MCF 10A (cell line): ENCODE measurements around the gene TSC22D3. TPM values are rescaled to one million over a fixed set of nuclear protein-coding genes. Genes with fewer than 3 reads are reported as not detected.

Experiments
- BruUV-seq: library from RNA; stranded (reverse); fragments of 400-500 nt; replicated peaks from 2 replicates; lab custom pipeline; 2021; lab: Mats Ljungman, UMichigan
- CTCF ChIA-PET: fragments of 300-600 bp; sonication (Branson Sonifier 250); formaldehyde crosslinking; extraction: SDS; loops from one replicate; lab custom pipeline; 2021; ENCODE audit warnings: antibody characterized with exemption, inconsistent platforms; lab: Yijun Ruan, JAX
- POLR2A ChIA-PET: fragments of 300-600, 350-650 bp; sonication (Branson Sonifier 250); formaldehyde crosslinking; extraction: SDS; loops from one replicate; lab custom pipeline; 2020; ENCODE audit warnings: antibody characterized with exemption, inconsistent platforms; lab: Yijun Ruan, JAX
- DNase-seq: peaks from one replicate; pipeline ENCODE4 v3.0.0-alpha.2; 2018; ENCODE audit not compliant: unreplicated experiment
- H3K27ac Mint-ChIP-seq: one replicate; pipeline ENCODE4 v1.8.0; 2022; ENCODE audit warnings: mild to moderate bottlenecking, low read depth, mixed read lengths; ENCODE audit not compliant: unreplicated experiment
- H3K27me3 Mint-ChIP-seq: one replicate; pipeline ENCODE4 v1.8.0; 2022; ENCODE audit warnings: mixed read lengths; ENCODE audit not compliant: insufficient read depth, unreplicated experiment
- H3K36me3 Mint-ChIP-seq: one replicate; pipeline ENCODE4 v1.8.0; 2022; ENCODE audit warnings: mild to moderate bottlenecking, moderate library complexity, mixed read lengths; ENCODE audit not compliant: insufficient read depth, unreplicated experiment
- H3K4me1 Mint-ChIP-seq: one replicate; pipeline ENCODE4 v1.8.0; 2022; ENCODE audit warnings: mixed read lengths; ENCODE audit not compliant: insufficient read depth, unreplicated experiment
- H3K4me3 Mint-ChIP-seq: one replicate; pipeline ENCODE4 v1.8.0; 2022; ENCODE audit warnings: mild to moderate bottlenecking, moderate library complexity, mixed read lengths; ENCODE audit not compliant: unreplicated experiment
- H3K9me3 Mint-ChIP-seq: one replicate; pipeline ENCODE4 v1.8.0; 2022; ENCODE audit warnings: mixed read lengths; ENCODE audit not compliant: unreplicated experiment
- CTCF ChIP-seq: fragments of 200-600 bp; IDR thresholded peaks from one replicate; pipeline ENCODE4 v1.8.0; 2022; ENCODE audit warnings: antibody characterized with exemption, mild to moderate bottlenecking; ENCODE audit not compliant: unreplicated experiment
- intact Hi-C: fragments of 100-400 bp; cut with micrococcal nuclease; formaldehyde crosslinking; loops from 2 replicates; pipeline ENCODE4 v1.14.1; 2022
- total RNA-seq: library from RNA; stranded (reverse); gene quantifications from 2 replicates; pipeline ENCODE4 v1.2.3, GENCODE V29; 2022

The TSC22D3 gene
- total RNA-seq, 1 experiment from 2014 or later, result 124 TPM

DNA sequence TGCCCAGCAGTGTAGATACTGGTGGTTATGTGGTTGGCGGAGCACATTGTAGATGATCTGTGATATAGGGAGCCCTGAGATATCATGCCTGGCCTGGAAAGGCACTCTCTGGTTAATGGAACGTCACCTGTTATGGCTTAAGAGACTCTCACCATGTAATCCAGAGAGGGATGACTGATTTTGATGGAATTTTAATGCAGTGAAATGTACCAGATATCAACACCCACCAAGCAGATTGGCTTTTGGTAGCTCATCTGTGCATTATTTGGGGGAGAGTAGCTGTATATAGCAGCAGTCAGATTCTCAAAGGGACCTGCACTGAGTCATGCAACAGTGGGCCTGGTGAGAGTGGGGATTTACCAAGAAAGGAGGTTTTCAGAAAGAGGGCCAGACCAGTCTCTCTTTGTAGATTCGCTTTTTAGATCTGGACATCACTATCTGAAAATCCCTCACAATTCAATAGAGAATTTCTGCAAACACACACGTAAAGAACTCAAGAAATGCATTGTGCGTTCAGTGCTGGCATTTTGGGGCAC, 17.3 kb downstream of the TSC22D3 start:
- Mint-ChIP-seq H3K36me3 (peaks cover 14% of the 10 kb centered on the region), H3K27me3 (peaks cover 91% of the 10 kb centered on the region), H3K9me3 (no peaks in the 10 kb centered on the region), H3K4me1 (peaks cover 2% of the 10 kb centered on the region), H3K4me3 (no peak overlapping the region), H3K27ac (no peak overlapping the region)
- POLR2A ChIA-PET, result no interaction called here
- CTCF ChIA-PET, result interaction anchor here (0.5 to 0.8 kb wide), 2 partner anchors 12 to 43 kb away, joined by 3 to 4 read pairs; no protein-coding TSS in a partner anchor
- BruUV-seq, result no TSS peak
- no peak for TF ChIP-seq CTCF
- no peak for DNase-seq
- intact Hi-C loops, result no loop called here

DNA sequence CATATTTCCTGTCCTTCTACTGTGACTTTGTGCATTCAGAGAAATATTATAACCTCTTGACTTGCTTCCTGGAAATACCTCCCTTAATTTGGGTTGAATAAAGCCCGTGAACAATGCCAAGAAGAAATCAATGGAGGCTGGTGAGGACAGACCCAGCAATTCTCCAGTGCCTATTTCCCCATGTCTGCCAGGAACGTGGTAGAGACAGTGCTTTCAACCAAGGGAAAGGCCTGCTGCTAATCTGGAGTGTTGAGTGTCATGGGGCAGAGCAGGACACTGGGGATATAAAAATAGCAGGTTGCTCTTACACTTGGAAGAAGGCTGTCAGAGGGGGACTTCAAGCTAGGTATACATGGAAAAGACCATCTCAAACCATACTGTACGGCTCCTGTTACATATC, 19.9 kb downstream of the TSC22D3 start:
- no peak overlapping the region for H3K4me3 Mint-ChIP-seq

GRCh38 chrX:107753187-107753586, 22.4 kb downstream of the TSC22D3 start:
- POLR2A ChIA-PET, result interaction anchor here (1.2 to 1.6 kb wide), 3 partner anchors 8 to 22 kb away, joined by 3 to 6 read pairs (median 3); no protein-coding TSS in a partner anchor
- H3K4me1 Mint-ChIP-seq, result peaks cover 10% of the 10 kb centered on the region
- H3K27me3 Mint-ChIP-seq, result peaks cover 86% of the 10 kb centered on the region
- DNase-seq, result no peak
- no peak overlapping the region for H3K4me3 Mint-ChIP-seq
- no TSS peak for BruUV-seq
- intact Hi-C loops, result no loop called here
- no peaks in the 10 kb centered on the region for H3K9me3 Mint-ChIP-seq
- CTCF ChIA-PET, result interaction anchor here (0.7 to 1.2 kb wide), 4 partner anchors 9 to 145 kb away, joined by 3 to 6 read pairs (median 4); partner anchors contain the start of gene NCBP2L
- H3K36me3 Mint-ChIP-seq, result peaks cover 4% of the 10 kb centered on the region
- TF ChIP-seq CTCF, result no peak
- H3K27ac Mint-ChIP-seq, result no peak overlapping the region

More for the DNA sequence above, 19.9 kb downstream of the TSC22D3 start:
- CTCF ChIA-PET, result interaction anchor here (1.3 to 1.5 kb wide), 2 partner anchors 10 to 19 kb away, joined by 4 to 6 read pairs; no protein-coding TSS in a partner anchor
- no TSS peak for BruUV-seq
- TF ChIP-seq CTCF, result no peak
- Mint-ChIP-seq H3K36me3 (peaks cover 14% of the 10 kb centered on the region), H3K9me3 (no peaks in the 10 kb centered on the region), H3K27ac (no peak overlapping the region), H3K27me3 (peaks cover 90% of the 10 kb centered on the region), H3K4me1 (peaks cover 5% of the 10 kb centered on the region)
- POLR2A ChIA-PET, result interaction anchor here (0.6 to 1.0 kb wide), 2 partner anchors 11 to 26 kb away, joined by 3 to 4 read pairs; no protein-coding TSS in a partner anchor
- intact Hi-C loops, result no loop called here
- no peak for DNase-seq

- Mint-ChIP-seq H3K4me1 (peaks cover 15% of the 10 kb centered on the region), H3K36me3 (peaks cover 8% of the 10 kb centered on the region), H3K27me3 (peaks cover 81% of the 10 kb centered on the region), H3K9me3 (no peaks in the 10 kb centered on the region), H3K4me3 (no peak overlapping the region), H3K27ac (no peak overlapping the region)
- no peak for TF ChIP-seq CTCF
- intact Hi-C loops, result no loop called here
- no TSS peak for BruUV-seq
- POLR2A ChIA-PET, result interaction anchor here (1.2 to 1.6 kb wide), 2 partner anchors 8 to 22 kb away, joined by 3 to 6 read pairs; no protein-coding TSS in a partner anchor
- DNase-seq, result no peak
- CTCF ChIA-PET, result interaction anchor here (0.9 to 1.2 kb wide), 3 partner anchors 8 to 18 kb away, joined by 3 to 5 read pairs (median 4); no protein-coding TSS in a partner anchor
Observed at GRCh38 chrX:107752714-107753113, 22.9 kb downstream of the TSC22D3 start.
